HCT116 (cell line): ENCODE data around the gene DHCR7. TPM values are rescaled to one million over a fixed set of nuclear protein-coding genes. Genes with fewer than 3 reads are reported as not detected.

ENCODE experiments used
- ATAC-seq: fragments of 200-7000 bp; cut with Tn5 transposase; 2 replicates; pipeline ENCODE4 v1.9.1; 2020; ENCODE audit warnings: mild to moderate bottlenecking, moderate library complexity
- BruUV-seq: library from RNA; stranded (reverse); fragments of 400-500 nt; replicated peaks from 2 replicates; lab custom pipeline; 2021; lab: Mats Ljungman, UMichigan
- CTCF ChIA-PET: fragments of 300-600 bp; sonication (Branson Sonifier 250); formaldehyde crosslinking; loops from one replicate; lab custom pipeline; 2021; ENCODE audit warnings: antibody characterized with exemption; lab: Charles Lee
- POLR2A ChIA-PET: fragments of 300-600, 350-600 bp; sonication (Branson Sonifier 250); formaldehyde crosslinking; loops from one replicate; lab custom pipeline; 2021; ENCODE audit warnings: antibody characterized with exemption; lab: Charles Lee
- RAD21 ChIA-PET, 2 experiments: fragments of 300-600 bp; sonication (Branson Sonifier 250); formaldehyde crosslinking; loops; one replicate each; lab custom pipeline; 2023; ENCODE audit warnings: low total read pairs in 2 of 2; ENCODE audit not compliant: uncharacterized antibody in 2 of 2, unreplicated experiment in 2 of 2, low non-redundant PET in 1 of 2; lab: Charles Lee
- DNase-seq: peaks from one replicate; pipeline ENCODE4 v3.0.0-alpha.2; 2010; ENCODE audit warnings: low read depth, low spot score
- H2AFZ ChIP-seq: fragments of 200-600 bp; shearing (Covaris generic), sonication (generic); 2 replicates; pipeline ENCODE4 v1.6.1; 2017; ENCODE audit warnings: low read depth, mixed run types, mixed read lengths, antibody characterized with exemption, low read length; ENCODE audit not compliant: poor library complexity, severe bottlenecking
- H3K27ac ChIP-seq: 2 replicates; pipeline ENCODE4 v1.5.1; 2012; ENCODE audit warnings: low read depth, low read length
- H3K27me3 ChIP-seq: fragments of 200-600 bp; sonication (generic); 2 replicates; pipeline ENCODE4 v1.6.1; 2016; ENCODE audit warnings: mixed run types, low read length, mixed read lengths; ENCODE audit not compliant: insufficient read depth
- H3K36me3 ChIP-seq, 2 experiments: fragments of 200-500 bp in 1 of 2; fragments of 200-600 bp in 1 of 2; sonication (Bioruptor generic) in 1 of 2; sonication (generic) in 1 of 2; 2 replicates each; pipeline versions ENCODE4 v1.5.1 to v1.6.1; 2014 to 2016; ENCODE audit warnings: low read length in 2 of 2, inconsistent platforms in 1 of 2, mixed read lengths in 1 of 2, mixed run types in 1 of 2; ENCODE audit not compliant: insufficient read depth in 2 of 2, control insufficient read depth in 1 of 2
- H3K4me1 ChIP-seq, 2 experiments: fragments of 200-600 bp in 1 of 2; sonication (generic) in 1 of 2; 2 replicates each; pipeline versions ENCODE4 v1.5.1 to v1.6.1; 2012 to 2017; ENCODE audit warnings: low read length in 2 of 2, inconsistent platforms in 1 of 2, mild to moderate bottlenecking in 1 of 2, mixed read lengths in 1 of 2, mixed run types in 1 of 2, moderate library complexity in 1 of 2; ENCODE audit not compliant: insufficient read depth in 2 of 2, control insufficient read depth in 1 of 2
- H3K4me2 ChIP-seq: fragments of 200-600 bp; sonication (generic); 2 replicates; pipeline ENCODE4 v1.6.1; 2017; ENCODE audit warnings: mixed run types, low read length, mixed read lengths
- H3K4me3 ChIP-seq, 2 experiments: fragments of 200-600 bp in 1 of 2; sonication (generic) in 1 of 2; replicated peaks in 1 of 2; 2 replicates each; pipeline ENCODE4 v1.5.1; 2011 to 2016; ENCODE audit warnings: low read length in 2 of 2, control low read depth in 1 of 2, low read depth in 1 of 2, mild to moderate bottlenecking in 1 of 2, mixed read lengths in 1 of 2, mixed run types in 1 of 2
- H3K79me2 ChIP-seq: fragments of 200-600 bp; sonication (generic); 2 replicates; pipeline ENCODE4 v1.6.1; 2017; ENCODE audit warnings: mild to moderate bottlenecking, mixed run types, low read length, moderate library complexity, mixed read lengths; ENCODE audit not compliant: insufficient read depth
- H3K9ac ChIP-seq: fragments of 200-600 bp; sonication (generic); 2 replicates; pipeline ENCODE4 v1.6.1; 2016; ENCODE audit warnings: low read length, mixed read lengths
- H3K9me2 ChIP-seq: fragments of 200-600 bp; sonication (generic), shearing (Covaris generic); 2 replicates; pipeline ENCODE4 v1.6.1; 2017; ENCODE audit warnings: mixed run types, mild to moderate bottlenecking, moderate library complexity; ENCODE audit not compliant: insufficient read depth
- H3K9me3 ChIP-seq, 2 experiments: fragments of 200-500 bp in 1 of 2; fragments of 200-600 bp in 1 of 2; sonication (Bioruptor generic) in 1 of 2; sonication (generic) in 1 of 2; 2 replicates each; pipeline ENCODE4 v1.6.1; 2014 to 2017; ENCODE audit warnings: low read length in 2 of 2, mixed read lengths in 2 of 2, inconsistent platforms in 1 of 2, low read depth in 1 of 2, mild to moderate bottlenecking in 1 of 2, mixed run types in 1 of 2, moderate library complexity in 1 of 2; ENCODE audit not compliant: control insufficient read depth in 1 of 2, insufficient read depth in 1 of 2
- H4K20me1 ChIP-seq: fragments of 200-600 bp; sonication (generic), shearing (Covaris generic); 2 replicates; pipeline ENCODE4 v1.6.1; 2017; ENCODE audit warnings: mixed run types, mild to moderate bottlenecking, moderate library complexity; ENCODE audit not compliant: insufficient read depth
- CBX3 ChIP-seq: IDR thresholded peaks from 2 replicates; pipeline ENCODE4 v1.6.1; 2012; ENCODE audit warnings: low read depth
- ELF1 ChIP-seq: IDR thresholded peaks from 2 replicates; pipeline ENCODE4 v1.6.1; 2012; ENCODE audit warnings: low read depth, borderline replicate concordance
- EZH2 ChIP-seq: fragments of 200-600 bp; sonication (generic); IDR thresholded peaks from 2 replicates; pipeline ENCODE4 v1.6.1; 2017; ENCODE audit warnings: antibody characterized with exemption, mixed run types
- SP1 ChIP-seq: IDR thresholded peaks from 2 replicates; pipeline ENCODE4 v1.6.1; 2012; ENCODE audit warnings: low read depth
- SRF ChIP-seq: IDR thresholded peaks from 2 replicates; pipeline ENCODE4 v1.6.1; 2012; ENCODE audit warnings: low read depth
- TCF7L2 ChIP-seq: IDR thresholded peaks from 2 replicates; pipeline ENCODE4 v1.7.0; 2011; ENCODE audit warnings: borderline replicate concordance, inconsistent platforms; ENCODE audit not compliant: insufficient read depth, insufficient read length; ENCODE audit errors: extremely low read depth
- YY1 ChIP-seq: IDR thresholded peaks from 2 replicates; pipeline ENCODE4 v1.6.1; 2011; ENCODE audit warnings: low read length, low read depth, moderate library complexity, mild to moderate bottlenecking; ENCODE audit not compliant: insufficient replicate concordance; ENCODE audit errors: extremely low read depth
- ZNF274 ChIP-seq: fragments of 200-500 bp; sonication (Bioruptor generic); IDR thresholded peaks from 2 replicates; pipeline ENCODE4 v1.6.1; 2014; ENCODE audit warnings: mild to moderate bottlenecking, low read depth, low read length, inconsistent platforms
- intact Hi-C: fragments of 100-400 bp; cut with micrococcal nuclease; formaldehyde crosslinking; loops from 2 replicates; pipeline ENCODE4 v1.10.0; 2022
- total RNA-seq: library from RNA; stranded (reverse); gene quantifications from one replicate; pipeline ENCODE4 v1.2.1, GENCODE V29; 2021; ENCODE audit not compliant: unreplicated experiment
- TF ChIP-seq, protein P1 (sequence below): IDR thresholded peaks from 2 replicates; pipeline ENCODE4 v1.6.1; 2012
- TF ChIP-seq, protein P2 (sequence below): IDR thresholded peaks from 2 replicates; pipeline ENCODE4 v1.6.1; 2012; ENCODE audit warnings: low read depth
- TF ChIP-seq, protein P3 (sequence below): IDR thresholded peaks from 2 replicates; pipeline ENCODE4 v1.6.1; 2012
- TF ChIP-seq, protein P4 (sequence below): IDR thresholded peaks from 2 replicates; pipeline ENCODE4 v1.6.1; 2011; ENCODE audit warnings: mild to moderate bottlenecking, low read length, moderate library complexity; ENCODE audit not compliant: insufficient replicate concordance; ENCODE audit errors: extremely low read depth

The DHCR7 gene
- total RNA-seq, 1 experiment from 2014 or later, result 115 TPM

DNA sequence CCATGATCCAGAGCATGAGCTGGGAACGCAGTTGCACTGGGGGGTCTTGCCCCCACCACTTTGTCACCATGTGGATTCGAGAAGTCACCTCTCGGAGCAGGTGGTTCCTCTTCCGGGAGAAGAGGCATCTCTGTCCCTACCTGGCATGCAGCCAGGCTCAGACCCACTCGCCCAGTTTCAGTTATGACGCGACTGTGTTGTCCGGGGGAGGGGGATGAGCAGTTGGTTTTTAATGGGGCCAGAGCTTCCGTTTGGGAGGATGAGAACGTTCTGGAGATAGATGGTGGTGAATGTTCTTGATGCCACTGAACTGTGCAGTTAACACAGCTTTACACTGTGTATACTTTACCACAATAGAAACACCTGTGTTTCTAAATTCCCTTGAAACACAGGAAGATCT is 41.5 kb downstream of the DHCR7 start:
- BruUV-seq, result no TSS peak
- CTCF ChIA-PET, result no interaction called here

DNA sequence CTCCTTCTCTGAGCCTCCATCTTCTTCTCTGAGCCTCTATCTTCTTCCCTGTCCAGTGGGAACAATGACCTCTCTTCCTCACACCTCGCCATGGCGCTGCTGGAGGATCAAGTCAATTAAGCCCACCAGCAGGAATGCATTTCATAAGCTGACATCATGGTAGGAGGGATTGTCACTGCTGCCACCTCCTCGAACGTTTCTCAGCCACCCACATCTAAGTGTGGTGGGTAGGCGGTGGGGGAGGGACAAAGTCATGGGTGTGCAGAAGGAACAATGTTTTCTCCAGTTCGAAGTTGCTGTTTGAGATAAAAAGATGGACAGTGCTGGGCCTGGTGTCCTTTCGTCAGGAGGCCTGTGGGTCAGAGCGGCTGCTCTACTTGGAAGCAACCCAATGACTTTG is 44.0 kb downstream of the DHCR7 start:
- TF ChIP-seq EZH2 (no peak), ZNF274 (no peak), CBX3 (no peak), SRF (no peak), TCF7L2 (no peak), ELF1 (no peak), SP1 (no peak), YY1 (no peak)
- TF ChIP-seq, protein P1, sequence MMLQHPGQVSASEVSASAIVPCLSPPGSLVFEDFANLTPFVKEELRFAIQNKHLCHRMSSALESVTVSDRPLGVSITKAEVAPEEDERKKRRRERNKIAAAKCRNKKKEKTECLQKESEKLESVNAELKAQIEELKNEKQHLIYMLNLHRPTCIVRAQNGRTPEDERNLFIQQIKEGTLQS, result no peak
- TF ChIP-seq, protein P2, sequence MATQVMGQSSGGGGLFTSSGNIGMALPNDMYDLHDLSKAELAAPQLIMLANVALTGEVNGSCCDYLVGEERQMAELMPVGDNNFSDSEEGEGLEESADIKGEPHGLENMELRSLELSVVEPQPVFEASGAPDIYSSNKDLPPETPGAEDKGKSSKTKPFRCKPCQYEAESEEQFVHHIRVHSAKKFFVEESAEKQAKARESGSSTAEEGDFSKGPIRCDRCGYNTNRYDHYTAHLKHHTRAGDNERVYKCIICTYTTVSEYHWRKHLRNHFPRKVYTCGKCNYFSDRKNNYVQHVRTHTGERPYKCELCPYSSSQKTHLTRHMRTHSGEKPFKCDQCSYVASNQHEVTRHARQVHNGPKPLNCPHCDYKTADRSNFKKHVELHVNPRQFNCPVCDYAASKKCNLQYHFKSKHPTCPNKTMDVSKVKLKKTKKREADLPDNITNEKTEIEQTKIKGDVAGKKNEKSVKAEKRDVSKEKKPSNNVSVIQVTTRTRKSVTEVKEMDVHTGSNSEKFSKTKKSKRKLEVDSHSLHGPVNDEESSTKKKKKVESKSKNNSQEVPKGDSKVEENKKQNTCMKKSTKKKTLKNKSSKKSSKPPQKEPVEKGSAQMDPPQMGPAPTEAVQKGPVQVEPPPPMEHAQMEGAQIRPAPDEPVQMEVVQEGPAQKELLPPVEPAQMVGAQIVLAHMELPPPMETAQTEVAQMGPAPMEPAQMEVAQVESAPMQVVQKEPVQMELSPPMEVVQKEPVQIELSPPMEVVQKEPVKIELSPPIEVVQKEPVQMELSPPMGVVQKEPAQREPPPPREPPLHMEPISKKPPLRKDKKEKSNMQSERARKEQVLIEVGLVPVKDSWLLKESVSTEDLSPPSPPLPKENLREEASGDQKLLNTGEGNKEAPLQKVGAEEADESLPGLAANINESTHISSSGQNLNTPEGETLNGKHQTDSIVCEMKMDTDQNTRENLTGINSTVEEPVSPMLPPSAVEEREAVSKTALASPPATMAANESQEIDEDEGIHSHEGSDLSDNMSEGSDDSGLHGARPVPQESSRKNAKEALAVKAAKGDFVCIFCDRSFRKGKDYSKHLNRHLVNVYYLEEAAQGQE, result no peak
- TF ChIP-seq, protein P3, sequence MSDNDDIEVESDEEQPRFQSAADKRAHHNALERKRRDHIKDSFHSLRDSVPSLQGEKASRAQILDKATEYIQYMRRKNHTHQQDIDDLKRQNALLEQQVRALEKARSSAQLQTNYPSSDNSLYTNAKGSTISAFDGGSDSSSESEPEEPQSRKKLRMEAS, result no peak
- H3K4me2 ChIP-seq, result no peak overlapping the region
- BruUV-seq, result no TSS peak
- ChIA-PET CTCF (no interaction called here), RAD21 (no interaction called here), POLR2A (no interaction called here)
- no peaks in the 10 kb centered on the region for H3K9me3 ChIP-seq
- no peak overlapping the region for H3K9ac ChIP-seq
- H3K4me1 ChIP-seq, result no peaks in the 10 kb centered on the region
- H3K36me3 ChIP-seq, result no peaks in the 10 kb centered on the region
- H3K27ac ChIP-seq, result no peak overlapping the region
- no peaks in the 10 kb centered on the region for H3K79me2 ChIP-seq
- intact Hi-C loops, result no loop called here
- no peak for DNase-seq
- no peaks in the 10 kb centered on the region for H3K9me2 ChIP-seq
- no peaks in the 10 kb centered on the region for H4K20me1 ChIP-seq
- H3K27me3 ChIP-seq, result no peaks in the 10 kb centered on the region
- no peak overlapping the region for H2AFZ ChIP-seq
- ATAC-seq, result no peak
- H3K4me3 ChIP-seq, result no peak overlapping the region

More for the DNA sequence above, 41.5 kb downstream of the DHCR7 start:
- Histone ChIP-seq H3K79me2 (no peaks in the 10 kb centered on the region), H3K9ac (no peak overlapping the region), H3K9me2 (no peaks in the 10 kb centered on the region), H3K9me3 (no peaks in the 10 kb centered on the region), H3K4me2 (no peak overlapping the region), H3K27me3 (no peaks in the 10 kb centered on the region), H3K4me3 (no peak overlapping the region), H4K20me1 (no peaks in the 10 kb centered on the region), H3K27ac (no peak overlapping the region), H3K4me1 (no peaks in the 10 kb centered on the region), H3K36me3 (no peaks in the 10 kb centered on the region), H2AFZ (no peak overlapping the region)
- no peak for DNase-seq
- no peak for TF ChIP-seq CBX3
- TF ChIP-seq, protein P4, sequence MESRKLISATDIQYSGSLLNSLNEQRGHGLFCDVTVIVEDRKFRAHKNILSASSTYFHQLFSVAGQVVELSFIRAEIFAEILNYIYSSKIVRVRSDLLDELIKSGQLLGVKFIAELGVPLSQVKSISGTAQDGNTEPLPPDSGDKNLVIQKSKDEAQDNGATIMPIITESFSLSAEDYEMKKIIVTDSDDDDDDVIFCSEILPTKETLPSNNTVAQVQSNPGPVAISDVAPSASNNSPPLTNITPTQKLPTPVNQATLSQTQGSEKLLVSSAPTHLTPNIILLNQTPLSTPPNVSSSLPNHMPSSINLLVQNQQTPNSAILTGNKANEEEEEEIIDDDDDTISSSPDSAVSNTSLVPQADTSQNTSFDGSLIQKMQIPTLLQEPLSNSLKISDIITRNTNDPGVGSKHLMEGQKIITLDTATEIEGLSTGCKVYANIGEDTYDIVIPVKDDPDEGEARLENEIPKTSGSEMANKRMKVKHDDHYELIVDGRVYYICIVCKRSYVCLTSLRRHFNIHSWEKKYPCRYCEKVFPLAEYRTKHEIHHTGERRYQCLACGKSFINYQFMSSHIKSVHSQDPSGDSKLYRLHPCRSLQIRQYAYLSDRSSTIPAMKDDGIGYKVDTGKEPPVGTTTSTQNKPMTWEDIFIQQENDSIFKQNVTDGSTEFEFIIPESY, result no peak
- TF ChIP-seq ZNF274, result no peak
- no peak for ATAC-seq
- intact Hi-C loops, result no loop called here
- POLR2A ChIA-PET, result no interaction called here
- RAD21 ChIA-PET, result no interaction called here
